Fibroblast of lung (primary cell): ENCODE measurements around the gene SLC16A6. TPM values are rescaled to one million over a fixed set of nuclear protein-coding genes. Genes with fewer than 3 reads are reported as not detected.
A peak's percentile ranks its signal among the peaks of the same experiment; 100 is the strongest.

Experiments
- DNase-seq, 2 donors: peaks; one replicate each; pipeline versions ENCODE4 v3.0.0 to v3.0.0-alpha.2; 2010; ENCODE audit warnings: low read depth in 2 of 2
- H2AFZ ChIP-seq: 2 replicates; pipeline ENCODE4 v1.5.1; 2012; ENCODE audit warnings: low read length, control low read depth, inconsistent platforms
- H3K27ac ChIP-seq: 2 replicates; pipeline ENCODE4 v1.5.1; 2011; ENCODE audit warnings: low read length, control low read depth; ENCODE audit not compliant: insufficient read depth
- H3K27me3 ChIP-seq: 2 replicates; pipeline ENCODE4 v1.5.1; 2011; ENCODE audit warnings: mild to moderate bottlenecking, low read length; ENCODE audit not compliant: control insufficient read depth, insufficient read depth
- H3K36me3 ChIP-seq: 2 replicates; pipeline ENCODE4 v1.5.1; 2011; ENCODE audit warnings: low read length; ENCODE audit not compliant: control insufficient read depth, insufficient read depth
- H3K4me1 ChIP-seq: 2 replicates; pipeline ENCODE4 v1.5.1; 2011; ENCODE audit warnings: low read length; ENCODE audit not compliant: control insufficient read depth, insufficient read depth; ENCODE audit errors: extremely low read depth
- H3K4me2 ChIP-seq: 2 replicates; pipeline ENCODE4 v1.5.1; 2011; ENCODE audit warnings: low read length, control low read depth; ENCODE audit not compliant: insufficient read depth; ENCODE audit errors: extremely low read depth
- H3K4me3 ChIP-seq, 4 experiments: fragments of 200-600 bp in 1 of 4; sonication (generic) in 1 of 4; replicated peaks in 1 of 4; 2 replicates each; pipeline ENCODE4 v1.5.1; 2011 to 2016; ENCODE audit warnings: low read length in 4 of 4, low read depth in 3 of 4, mild to moderate bottlenecking in 3 of 4, control low read depth in 2 of 4, inconsistent platforms in 1 of 4, mixed read lengths in 1 of 4; ENCODE audit not compliant: insufficient read depth in 1 of 4; ENCODE audit errors: control extremely low read depth in 1 of 4
- H3K79me2 ChIP-seq: 2 replicates; pipeline ENCODE4 v1.5.1; 2012; ENCODE audit warnings: mild to moderate bottlenecking, low read length, inconsistent platforms; ENCODE audit not compliant: control insufficient read depth, insufficient read depth
- H3K9ac ChIP-seq: 2 replicates; pipeline ENCODE4 v1.5.1; 2011; ENCODE audit warnings: mild to moderate bottlenecking, low read length, control low read depth; ENCODE audit not compliant: insufficient read depth
- H3K9me3 ChIP-seq: 2 replicates; pipeline ENCODE4 v1.5.1; 2012; ENCODE audit warnings: low read depth, low read length; ENCODE audit not compliant: control insufficient read depth, insufficient read depth
- H4K20me1 ChIP-seq: 2 replicates; pipeline ENCODE4 v1.5.1; 2011; ENCODE audit warnings: low read length; ENCODE audit not compliant: control insufficient read depth, insufficient read depth; ENCODE audit errors: extremely low read depth
- CTCF ChIP-seq, 2 donors: IDR thresholded peaks in 1 of 2; conservative IDR thresholded peaks in 1 of 2; 1 replicate in 1 of 2; 2 replicates in 1 of 2; pipeline ENCODE4 v1.5.1; 2011 to 2012; ENCODE audit warnings: low read length in 2 of 2, control low read depth in 1 of 2, inconsistent platforms in 1 of 2, low read depth in 1 of 2, mild to moderate bottlenecking in 1 of 2
- EZH2 ChIP-seq: IDR thresholded peaks from 2 replicates; pipeline ENCODE4 v1.5.1; 2012; ENCODE audit warnings: low read length, control low read depth, mild to moderate bottlenecking; ENCODE audit errors: missing control alignments
- polyA plus RNA-seq, 2 donors: library from polyadenylated mRNA; depleted of rRNA in 1 of 2; stranded (reverse) in 1 of 2; unstranded in 1 of 2; fragments of >200 nt; gene quantifications; 2 replicates each; pipeline ENCODE4 v1.2.1, GENCODE V29; 2011 to 2012; ENCODE audit warnings: missing spikeins in 1 of 2
- total RNA-seq: library from RNA; depleted of rRNA; stranded (reverse); fragments of >200 nt; gene quantifications from 2 replicates; pipeline ENCODE4 v1.2.1, GENCODE V29; 2014

Gene SLC16A6
- total and polyA plus RNA-seq, 2 donors (not counting 1 experiment from before 2014, with no cell fraction given) = 1.7 to 8.3 TPM

- no peak overlapping the region for H2AFZ ChIP-seq
- no peak for TF ChIP-seq CTCF (conservative IDR thresholded peaks at IDR 0.05 in 1 of 2, IDR thresholded peaks at IDR 0.05 in 1 of 2; ENCODE audit: low read depth in 1 of 2, low read length in 2 of 2)
- no peak for TF ChIP-seq EZH2
- no peak overlapping the region for H3K4me2 ChIP-seq
- H3K4me3 ChIP-seq = no peak overlapping the region
- no peaks in the 10 kb centered on the region for H3K27me3 ChIP-seq
- DNase-seq = peak; percentile 18 to 72
- no peaks in the 10 kb centered on the region for H3K79me2 ChIP-seq
- H3K9ac ChIP-seq = no peak overlapping the region
- no peaks in the 10 kb centered on the region for H4K20me1 ChIP-seq
- no peak overlapping the region for H3K27ac ChIP-seq
- H3K36me3 ChIP-seq = no peaks in the 10 kb centered on the region
- H3K9me3 ChIP-seq = no peaks in the 10 kb centered on the region
- H3K4me1 ChIP-seq = no peaks in the 10 kb centered on the region
Measured at GRCh38 chr17:68318103-68318991, 27.4 kb upstream of the SLC16A6 start.

DNA sequence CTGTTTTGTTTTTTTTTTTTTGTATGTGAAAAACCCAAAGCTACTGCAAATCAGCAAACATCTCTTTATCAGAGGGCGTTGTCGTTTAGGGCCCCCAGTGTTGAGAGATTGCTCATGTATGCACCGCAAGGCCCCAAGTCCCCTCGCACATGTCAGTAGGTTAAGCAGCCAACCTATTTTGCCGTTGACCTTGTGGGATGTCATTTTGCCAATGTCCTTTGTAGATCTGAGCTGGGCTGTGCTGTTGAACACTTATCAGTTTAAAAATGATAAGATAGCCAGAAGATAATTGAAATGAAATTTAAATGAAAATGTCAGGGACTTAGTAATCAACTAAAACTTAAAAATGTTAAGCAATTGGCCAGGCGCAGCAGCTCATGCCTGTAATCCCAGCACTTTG is 26.5 kb upstream of the SLC16A6 start:
- Histone ChIP-seq H3K9ac (no peak overlapping the region), H3K4me1 (no peaks in the 10 kb centered on the region), H3K4me2 (no peak overlapping the region), H3K27me3 (no peaks in the 10 kb centered on the region), H3K4me3 (no peak overlapping the region), H3K36me3 (no peaks in the 10 kb centered on the region), H4K20me1 (no peaks in the 10 kb centered on the region), H2AFZ (no peak overlapping the region), H3K27ac (no peak overlapping the region), H3K79me2 (no peaks in the 10 kb centered on the region), H3K9me3 (no peaks in the 10 kb centered on the region)
- DNase-seq = no peak
- TF ChIP-seq EZH2 (no peak), CTCF (conservative IDR thresholded peaks at IDR 0.05 in 1 of 2, IDR thresholded peaks at IDR 0.05 in 1 of 2; ENCODE audit: low read depth in 1 of 2, low read length in 2 of 2) (no peak)

DNA sequence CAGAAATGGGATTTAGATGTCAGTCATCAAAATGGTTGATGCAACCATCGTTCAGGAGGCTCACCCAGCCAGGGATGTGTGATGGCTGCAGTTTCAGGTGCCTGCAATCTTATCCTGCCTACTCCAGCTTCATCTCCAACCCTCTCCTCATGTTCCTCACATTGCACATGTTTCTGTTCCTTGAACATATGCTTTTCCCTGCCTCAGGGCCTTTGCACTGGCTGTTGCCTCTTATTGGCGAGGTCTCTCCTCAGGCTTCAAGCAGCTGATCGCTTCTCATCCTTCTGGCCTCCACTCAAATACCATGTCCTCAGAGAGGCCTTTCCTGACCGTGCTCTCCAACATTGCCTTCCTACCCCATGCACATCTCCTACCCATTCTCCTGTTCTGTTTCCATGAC is 25.0 kb upstream of the SLC16A6 start:
- no peaks in the 10 kb centered on the region for H3K4me1 ChIP-seq
- no peak overlapping the region for H3K9ac ChIP-seq
- no peak overlapping the region for H3K27ac ChIP-seq
- no peak overlapping the region for H3K4me3 ChIP-seq
- H3K9me3 ChIP-seq = no peaks in the 10 kb centered on the region
- H4K20me1 ChIP-seq = no peaks in the 10 kb centered on the region
- no peaks in the 10 kb centered on the region for H3K27me3 ChIP-seq
- no peaks in the 10 kb centered on the region for H3K79me2 ChIP-seq
- no peak for TF ChIP-seq CTCF (conservative IDR thresholded peaks at IDR 0.05 in 1 of 2, IDR thresholded peaks at IDR 0.05 in 1 of 2; ENCODE audit: low read depth in 1 of 2, low read length in 2 of 2)
- no peak for TF ChIP-seq EZH2
- DNase-seq = no peak
- no peaks in the 10 kb centered on the region for H3K36me3 ChIP-seq
- no peak overlapping the region for H3K4me2 ChIP-seq
- no peak overlapping the region for H2AFZ ChIP-seq
